Panc1 (cell line): ENCODE data around the gene CISTR. TPM values are rescaled to one million over a fixed set of nuclear protein-coding genes. Genes with fewer than 3 reads are reported as not detected.

Experiments
- ATAC-seq: fragments of 200-7000 bp; cut with Tn5 transposase; 2 replicates; pipeline ENCODE4 v1.9.1; 2020; ENCODE audit warnings: mild to moderate bottlenecking, moderate library complexity
- BruUV-seq: library from RNA; stranded (reverse); fragments of 400-500 nt; replicated peaks from 2 replicates; lab custom pipeline; 2021; lab: Mats Ljungman, UMichigan
- CTCF ChIA-PET: fragments of 300-600 bp; sonication (Branson Sonifier 250); formaldehyde crosslinking; loops from one replicate; lab custom pipeline; 2022; ENCODE audit warnings: antibody characterized with exemption; lab: Charles Lee
- POLR2A ChIA-PET: fragments of 300-600 bp; sonication (Branson Sonifier 250); formaldehyde crosslinking; loops from one replicate; lab custom pipeline; 2022; ENCODE audit warnings: antibody characterized with exemption; lab: Charles Lee
- DNase-seq: peaks from one replicate; pipeline ENCODE4 v3.0.0-alpha.2; 2010; ENCODE audit warnings: low read depth, low spot score
- H3K27ac ChIP-seq: 2 replicates; pipeline ENCODE4 v1.5.1; 2011; ENCODE audit warnings: mild to moderate bottlenecking, low read length, inconsistent platforms
- H3K27me3 ChIP-seq: fragments of 200-500 bp; sonication (Bioruptor generic); 2 replicates; pipeline ENCODE4 v1.6.0; 2014; ENCODE audit warnings: low read length, inconsistent platforms; ENCODE audit not compliant: control insufficient read depth, insufficient read depth
- H3K36me3 ChIP-seq: fragments of 200-500 bp; sonication (Bioruptor generic); 2 replicates; pipeline ENCODE4 v1.5.1; 2014; ENCODE audit warnings: inconsistent platforms, mild to moderate bottlenecking, low read length, moderate library complexity; ENCODE audit not compliant: control insufficient read depth, insufficient read depth
- H3K4me1 ChIP-seq: 2 replicates; pipeline ENCODE4 v1.5.1; 2011; ENCODE audit warnings: inconsistent platforms, mild to moderate bottlenecking, low read length, moderate library complexity; ENCODE audit not compliant: control insufficient read depth, insufficient read depth
- H3K4me3 ChIP-seq, 2 experiments: 2 replicates each; pipeline ENCODE4 v1.5.1; 2011 to 2012; ENCODE audit warnings: low read depth in 2 of 2, low read length in 2 of 2, mild to moderate bottlenecking in 2 of 2, inconsistent platforms in 1 of 2, moderate library complexity in 1 of 2
- H3K9me3 ChIP-seq: fragments of 200-500 bp; sonication (Bioruptor generic); 2 replicates; pipeline ENCODE4 v1.5.1; 2014; ENCODE audit warnings: low read depth, mild to moderate bottlenecking, inconsistent platforms, low read length, moderate library complexity; ENCODE audit not compliant: control insufficient read depth, insufficient read depth
- CTCF ChIP-seq: fragments of 450-650 bp; IDR thresholded peaks from 2 replicates; pipeline ENCODE4 v1.5.1; 2017; ENCODE audit warnings: mild to moderate bottlenecking
- POLR2AphosphoS5 ChIP-seq: IDR thresholded peaks from 2 replicates; pipeline ENCODE4 v1.6.1; 2012; ENCODE audit warnings: mild to moderate bottlenecking, low read depth, low read length, moderate library complexity
- REST ChIP-seq, 2 experiments: IDR thresholded peaks; 2 replicates each; pipeline ENCODE4 v1.6.1; 2011 to 2012; ENCODE audit warnings: low read depth in 2 of 2, control low read depth in 1 of 2, low read length in 1 of 2, mild to moderate bottlenecking in 1 of 2, moderate library complexity in 1 of 2; ENCODE audit not compliant: insufficient read depth in 1 of 2
- SIN3A ChIP-seq: IDR thresholded peaks from 2 replicates; pipeline ENCODE4 v1.6.1; 2012; ENCODE audit warnings: low read depth, mild to moderate bottlenecking, low read length, moderate library complexity, borderline replicate concordance; ENCODE audit not compliant: insufficient read depth
- TCF7L2 ChIP-seq: IDR thresholded peaks from 2 replicates; pipeline ENCODE4 v1.6.1; 2011; ENCODE audit warnings: mild to moderate bottlenecking, low read depth, low read length, inconsistent platforms
- in situ Hi-C: cut with HindIII; loops from 2 replicates; pipeline ENCODE4 v1.10.0; 2016; ENCODE audit warnings: low sequenced_read_pairs, low pct_unique_long_range_greater_than_20kb
- intact Hi-C: fragments of 100-400 bp; cut with micrococcal nuclease; formaldehyde crosslinking; loops from one replicate; pipeline ENCODE4 v1.10.0; 2022; ENCODE audit not compliant: unreplicated experiment
- total RNA-seq: library from RNA; stranded (reverse); gene quantifications from one replicate; pipeline ENCODE4 v1.2.1, GENCODE V29; 2021; ENCODE audit not compliant: unreplicated experiment

CISTR gene
- total RNA-seq, 1 experiment from 2014 or later = not detected

DNA sequence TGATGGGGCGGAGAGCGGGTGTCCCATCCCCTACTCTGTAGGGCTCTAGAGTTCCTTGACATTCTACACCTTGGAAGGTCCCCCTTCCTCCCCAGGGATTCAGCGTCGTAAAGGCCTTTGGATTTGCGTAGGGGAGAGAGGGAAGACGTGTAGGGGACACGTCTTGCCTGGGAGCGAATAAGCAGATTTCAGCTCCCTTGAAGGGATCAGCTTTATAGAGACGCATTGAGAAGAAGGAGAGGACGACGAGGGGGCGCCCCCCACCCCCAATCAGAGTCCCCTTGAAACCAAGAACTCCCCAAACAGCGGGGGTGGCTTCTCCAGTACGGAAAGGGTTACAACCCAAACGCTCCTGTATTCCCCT lies 24.9 kb downstream of the CISTR start:
- peaks cover 12% of the 10 kb centered on the region for H3K4me1 ChIP-seq
- ATAC-seq = peak; percentile 16; the same call in 1 of the 2 replicates
- CTCF ChIA-PET = no interaction called here
- H3K4me3 ChIP-seq = peak overlapping the region; percentile 89
- intact Hi-C loops = no loop called here
- BruUV-seq = TSS peak; percentile 52
- POLR2A ChIA-PET = interaction anchor here (0.6 kb wide), 1 partner anchor 166 kb away, joined by 7 read pairs; no protein-coding TSS in a partner anchor
- TF ChIP-seq TCF7L2 (no peak), CTCF (no peak), POLR2AphosphoS5 (no peak), REST (IDR thresholded peaks at IDR 0.05; ENCODE audit: insufficient read depth in 1 of 2, low read depth in 2 of 2, low read length in 1 of 2) (no peak), SIN3A (no peak)
- no peaks in the 10 kb centered on the region for H3K9me3 ChIP-seq
- DNase-seq = no peak
- H3K27me3 ChIP-seq = no peaks in the 10 kb centered on the region
- H3K27ac ChIP-seq = peak overlapping the region; percentile 81
- no peaks in the 10 kb centered on the region; the same call in 1 of the 2 replicates for H3K36me3 ChIP-seq
- in situ Hi-C loops = no loop called here

GRCh38 chr12:53726341-53726740 lies 25.4 kb downstream of the CISTR start:
- Histone ChIP-seq H3K4me3 (peak overlapping the region; percentile 89), H3K27ac (no peak overlapping the region), H3K36me3 (no peaks in the 10 kb centered on the region; the same call in 1 of the 2 replicates), H3K27me3 (no peaks in the 10 kb centered on the region), H3K9me3 (no peaks in the 10 kb centered on the region), H3K4me1 (peaks cover 12% of the 10 kb centered on the region)
- in situ Hi-C loops (no loop called here), intact Hi-C loops (no loop called here)
- ChIA-PET POLR2A (interaction anchor here (0.6 kb wide), 1 partner anchor 166 kb away, joined by 7 read pairs; no protein-coding TSS in a partner anchor), CTCF (no interaction called here)
- no peak for TF ChIP-seq CTCF
- TF ChIP-seq REST (IDR thresholded peaks at IDR 0.05; ENCODE audit: insufficient read depth in 1 of 2, low read depth in 2 of 2, low read length in 1 of 2) = no peak
- TF ChIP-seq POLR2AphosphoS5 = no peak
- no peak for TF ChIP-seq TCF7L2
- TF ChIP-seq SIN3A = no peak
- DNase-seq (no peak), ATAC-seq (no peak)
- no TSS peak for BruUV-seq
